NCI-H2081 treated with DMSO at 0.1 percent for 48 hours (cell line): Measurements from ENCODE around the gene HMSD.
A peak's percentile ranks its signal among the peaks of the same experiment; 100 is the strongest.
"Not testable (repeated sequence)": the region's sequence is repeated elsewhere in the genome, so short reads cannot be mapped to it uniquely, and the experiment has no call there.

Experiments used
- DNase-seq: peaks from one replicate; lab custom pipeline; 2025; lab: John Stamatoyannopoulos, UW

Gene HMSD

GRCh38 chr18:63949068-63949737 lies at the start of gene HMSD:
Gene HMSD, plus strand, starts transcription at chr18:63949301. Its CDS starts 4,155 bp downstream, at chr18:63953456.
- peak; percentile 57 for DNase-seq

GRCh38 chr18:63903851-63904570 lies 45.1 kb upstream of the HMSD start:
- DNase-seq = no peak

GRCh38 chr18:63904694-63905093 lies 44.4 kb upstream of the HMSD start:
- DNase-seq = no peak

- DNase-seq = no peak
Observed at GRCh38 chr18:63905361-63905760, 43.7 kb upstream of the HMSD start.

- no peak for DNase-seq
Observed at GRCh38 chr18:63906056-63906455, 43.0 kb upstream of the HMSD start.

GRCh38 chr18:63907664-63908063 lies 41.4 kb upstream of the HMSD start, which contains the start of gene SERPINB10:
Gene SERPINB10, plus strand, starts transcription at chr18:63907958. Its CDS starts 7,553 bp downstream, at chr18:63915511.
- DNase-seq = no peak

GRCh38 chr18:63908858-63909257 lies 40.2 kb upstream of the HMSD start:
- no peak for DNase-seq

GRCh38 chr18:63909870-63910269 lies 39.2 kb upstream of the HMSD start:
- no peak for DNase-seq

- no peak for DNase-seq
Observed at GRCh38 chr18:63917817-63918216, 31.3 kb upstream of the HMSD start.

- no peak for DNase-seq
Observed at GRCh38 chr18:63922049-63922448, 27.1 kb upstream of the HMSD start.

GRCh38 chr18:63924551-63924950 lies 24.6 kb upstream of the HMSD start:
- no peak for DNase-seq

- DNase-seq = no peak
Observed at GRCh38 chr18:63928331-63928730, 20.8 kb upstream of the HMSD start.

GRCh38 chr18:63929369-63929768 lies 19.7 kb upstream of the HMSD start:
- DNase-seq = not testable (repeated sequence)

GRCh38 chr18:63930773-63931354 lies 18.2 kb upstream of the HMSD start:
- no peak for DNase-seq

- peak; percentile 28 for DNase-seq
Observed at GRCh38 chr18:63936156-63936931, 12.8 kb upstream of the HMSD start.

GRCh38 chr18:63936932-63937393 lies 12.1 kb upstream of the HMSD start:
- no peak for DNase-seq

GRCh38 chr18:63940008-63940407 lies 9.1 kb upstream of the HMSD start:
- DNase-seq = no peak

- DNase-seq = not testable (repeated sequence)
Observed at GRCh38 chr18:63940543-63941050, 8.5 kb upstream of the HMSD start.

- no peak for DNase-seq
Observed at GRCh38 chr18:63947051-63947790, 1.9 kb upstream of the HMSD start.

GRCh38 chr18:63951302-63951705 lies 2.2 kb downstream of the HMSD start:
- no peak for DNase-seq

- DNase-seq = no peak
Observed at GRCh38 chr18:63953811-63954210, 4.7 kb downstream of the HMSD start.
